Suppressor macrophage treated with lipopolysaccharide for 4 hours (primary cell): ENCODE data around the gene SLC26A2.

Experiments
- DNase-seq: peaks from one replicate; pipeline ENCODE4 v3.0.0-alpha.2; 2020

Gene SLC26A2

DNA sequence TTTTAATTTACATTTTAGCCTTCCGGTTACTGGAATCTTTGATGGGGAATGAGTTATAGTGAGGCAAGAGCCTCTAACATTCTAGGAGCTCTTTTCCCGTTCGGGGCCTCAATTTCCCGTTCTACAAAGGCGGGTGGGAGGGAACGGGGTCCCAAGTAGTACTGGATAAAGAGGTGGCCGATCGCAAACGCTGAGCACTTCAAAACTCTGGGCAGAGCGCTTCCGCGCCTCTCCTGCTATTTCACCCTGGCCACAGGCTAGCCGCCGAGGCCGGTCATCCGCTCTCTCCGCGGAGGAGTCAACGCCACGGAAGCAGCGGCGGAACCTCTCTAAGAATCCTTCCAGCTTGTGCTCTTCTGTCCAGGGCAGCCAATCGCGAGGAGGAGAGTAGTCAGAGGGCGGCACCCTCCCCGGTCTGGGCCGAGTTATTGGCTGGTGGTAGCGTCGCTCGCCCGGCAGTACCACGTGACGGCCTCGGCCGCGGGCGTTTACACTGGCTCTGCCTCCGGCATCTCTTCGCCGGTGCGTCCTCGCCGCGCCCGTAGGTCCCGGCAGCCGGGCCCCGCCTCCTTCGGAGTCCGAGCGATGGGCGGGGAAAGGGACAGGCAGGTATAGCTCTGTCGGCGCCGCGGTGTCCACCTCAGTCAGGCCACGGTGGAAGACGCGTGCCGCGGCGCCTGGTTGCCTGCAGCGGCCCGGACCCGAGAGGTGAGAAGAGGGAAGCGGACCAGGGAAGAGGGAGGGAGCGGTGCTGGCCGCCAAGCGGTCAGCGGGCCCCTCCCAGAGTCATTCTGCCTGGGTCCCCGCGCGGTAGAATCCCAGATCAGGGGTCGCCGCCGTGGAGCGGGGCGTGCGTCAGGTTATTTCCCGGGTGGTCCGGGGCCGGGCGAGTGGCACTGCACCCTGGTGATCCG, at the start of gene SLC26A2:
Gene SLC26A2 (plus strand): TSS at position 487 of the 914 bp plus-strand sequence. CDS start 16,895 bp downstream, outside the sequence.
- peak; percentile 98 for DNase-seq

GRCh38 chr5:149911031-149911430, 49.5 kb upstream of the SLC26A2 start:
- no peak for DNase-seq

- no peak for DNase-seq
Measured at GRCh38 chr5:149912226-149912871, 48.2 kb upstream of the SLC26A2 start.

DNA sequence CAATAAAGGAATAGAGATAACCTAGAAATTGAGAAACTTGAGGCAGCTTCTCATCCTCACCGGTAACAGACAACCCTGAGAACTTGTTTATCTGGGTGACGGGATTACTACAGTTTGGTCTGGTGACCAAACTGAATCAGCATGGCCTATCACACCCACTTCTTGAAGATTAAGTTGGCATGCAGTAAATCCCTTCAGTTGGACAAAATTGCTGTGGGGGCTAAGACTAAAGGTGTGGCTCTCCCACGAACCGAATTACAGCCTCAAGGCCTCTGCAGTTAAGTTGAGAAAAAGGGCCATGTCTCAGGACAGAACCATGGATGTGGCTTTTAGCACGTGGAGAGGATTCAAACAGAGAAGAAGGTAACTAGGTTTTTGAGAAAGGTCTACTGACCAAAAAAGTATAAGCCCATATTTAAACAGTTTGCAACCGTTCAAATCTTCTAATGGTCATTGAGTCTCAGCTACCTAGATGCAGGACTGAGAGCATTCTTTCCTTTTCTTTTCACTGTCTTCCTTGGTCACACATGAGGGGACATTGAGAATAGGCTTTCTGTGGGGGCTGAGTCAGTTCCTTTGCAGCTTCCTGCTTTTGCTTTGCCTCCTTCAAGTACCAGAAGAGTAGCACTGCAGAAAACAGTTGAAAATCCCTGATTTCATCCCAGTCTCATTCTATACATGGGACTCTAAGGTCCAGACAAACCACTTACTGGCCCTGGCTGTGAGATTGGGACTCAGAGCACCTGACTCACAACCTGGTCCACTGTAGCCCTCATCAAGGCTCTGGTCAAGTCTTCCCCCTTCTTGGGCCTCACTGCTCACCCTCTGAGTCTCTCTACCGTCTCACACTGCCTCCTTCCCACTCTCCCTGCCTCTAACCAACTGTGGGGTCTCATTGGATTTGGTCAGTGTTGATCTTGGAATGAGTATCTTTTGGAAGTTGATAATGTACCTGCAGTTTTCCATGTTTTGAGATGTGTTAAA, 46.8 kb upstream of the SLC26A2 start:
- no peak for DNase-seq

- no peak for DNase-seq
Measured at GRCh38 chr5:149915392-149916260, 44.9 kb upstream of the SLC26A2 start.

DNA sequence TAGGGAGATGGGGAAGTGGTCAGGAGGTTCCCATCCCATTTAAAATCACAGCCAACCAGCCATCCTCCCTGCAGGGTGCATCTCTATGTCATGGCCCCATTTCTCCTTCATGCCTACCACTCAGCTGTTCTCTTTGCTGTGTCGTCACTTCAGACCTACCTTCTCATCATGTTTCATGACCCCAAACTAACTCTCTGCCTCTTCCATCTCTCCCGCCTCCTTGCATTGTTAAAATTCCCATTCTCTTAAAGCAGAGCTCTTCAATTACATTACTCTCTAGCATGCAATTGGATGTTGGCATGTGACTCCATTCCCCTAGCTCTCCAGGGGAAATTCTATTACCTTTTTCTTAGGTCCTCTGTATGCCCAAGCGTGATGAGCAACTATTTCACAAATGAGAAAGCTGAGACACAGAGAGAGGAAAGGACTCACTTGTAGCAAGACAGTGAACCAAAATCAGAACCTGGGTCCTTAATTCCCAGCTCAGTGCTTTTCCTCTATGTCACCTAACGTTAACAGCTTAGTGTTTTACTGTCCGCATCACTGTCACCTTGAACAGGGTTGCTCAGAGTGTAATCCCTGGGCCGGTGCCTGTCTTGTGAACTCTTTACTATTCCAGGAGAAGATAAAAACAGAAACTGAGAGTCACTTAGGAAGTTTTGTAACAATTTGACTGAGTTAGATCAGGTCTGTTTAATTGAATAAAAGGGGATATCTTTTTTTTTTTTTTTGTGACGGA, 44.1 kb upstream of the SLC26A2 start:
- DNase-seq, result no peak

- DNase-seq, result no peak
Measured at GRCh38 chr5:149917073-149917676, 43.4 kb upstream of the SLC26A2 start.

GRCh38 chr5:149921597-149921996, 39.0 kb upstream of the SLC26A2 start:
- DNase-seq, result no peak

- no peak for DNase-seq
Measured at GRCh38 chr5:149922950-149923349, 37.6 kb upstream of the SLC26A2 start.

DNA sequence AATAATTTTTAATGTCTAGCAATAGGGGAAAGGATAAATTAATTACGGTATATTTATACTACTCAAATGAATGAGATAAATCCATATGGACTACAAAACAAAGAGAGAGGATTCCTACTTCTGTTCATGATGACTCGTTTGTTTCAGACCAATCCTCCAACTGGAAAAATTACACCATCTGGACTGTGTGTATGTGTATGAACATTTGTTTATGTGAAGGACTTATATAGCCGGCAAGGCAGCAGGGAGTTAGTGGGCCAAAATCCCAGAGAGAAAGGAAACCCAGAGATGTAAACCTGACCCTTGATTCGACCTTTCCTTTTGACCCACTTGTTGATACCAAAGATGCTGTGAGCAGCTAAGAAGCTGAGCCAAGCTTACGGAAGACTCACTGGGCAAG, 36.1 kb upstream of the SLC26A2 start:
- no peak for DNase-seq

GRCh38 chr5:149930043-149930748, 30.4 kb upstream of the SLC26A2 start:
- no peak for DNase-seq

DNA sequence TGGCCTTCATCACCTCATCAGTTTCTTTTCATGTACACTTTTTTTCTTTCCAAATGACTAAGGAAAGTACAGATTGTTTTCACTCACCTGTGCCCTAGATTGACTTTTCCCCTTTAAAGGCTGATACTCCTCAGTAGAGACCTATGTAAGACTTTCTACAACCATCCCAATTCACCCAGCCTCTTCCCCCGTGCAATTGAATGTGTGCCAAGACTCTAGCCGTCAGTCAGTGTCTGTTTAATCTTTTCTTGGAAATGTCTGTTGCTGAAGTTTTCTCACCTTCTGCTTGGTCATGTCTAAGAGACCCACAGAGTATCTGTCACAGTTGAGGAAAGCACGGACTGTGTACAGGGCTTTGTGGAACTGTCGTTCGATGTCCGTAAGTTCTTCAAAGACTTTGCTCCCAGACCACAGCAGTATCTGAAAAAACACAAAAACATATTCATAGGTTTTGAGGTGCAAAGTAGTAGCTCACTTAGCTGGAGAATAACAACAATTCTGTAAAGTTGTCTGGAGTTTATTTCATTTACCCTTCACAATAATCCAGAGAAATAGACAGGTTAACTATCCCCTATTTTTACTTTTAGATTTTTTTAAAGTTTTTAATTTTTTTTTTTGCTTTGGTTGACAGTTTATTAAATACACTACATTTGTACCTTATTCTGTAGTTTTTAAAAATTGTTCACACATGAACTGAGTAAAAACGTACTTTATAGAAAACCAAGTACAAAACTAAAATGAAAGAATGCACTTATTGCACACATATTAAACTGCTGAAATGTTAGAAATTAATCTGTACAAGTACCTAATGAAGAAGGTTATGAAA, 29.6 kb upstream of the SLC26A2 start:
- no peak for DNase-seq

DNA sequence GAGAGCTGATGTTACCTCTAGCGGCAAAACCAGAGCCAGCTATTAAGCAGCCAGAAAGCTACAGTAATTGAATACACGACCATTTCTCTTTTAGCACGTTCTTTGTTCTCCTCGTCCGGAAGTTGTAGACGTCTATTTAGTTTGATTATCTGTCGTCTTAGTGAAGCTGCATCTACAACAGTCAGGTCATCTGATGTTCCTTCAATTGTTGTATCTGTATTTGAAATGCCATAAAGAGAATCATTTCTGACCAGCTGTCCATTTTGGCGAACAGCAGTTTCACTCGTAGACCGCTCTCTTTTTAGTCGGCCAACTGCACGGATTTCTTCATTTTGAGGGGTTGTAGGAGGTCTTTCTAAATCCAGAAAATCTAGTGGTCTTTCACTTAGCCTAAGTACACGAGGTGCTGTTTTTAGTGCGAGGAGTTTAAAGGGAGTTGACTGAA, 28.5 kb upstream of the SLC26A2 start:
- DNase-seq, result no peak

DNA sequence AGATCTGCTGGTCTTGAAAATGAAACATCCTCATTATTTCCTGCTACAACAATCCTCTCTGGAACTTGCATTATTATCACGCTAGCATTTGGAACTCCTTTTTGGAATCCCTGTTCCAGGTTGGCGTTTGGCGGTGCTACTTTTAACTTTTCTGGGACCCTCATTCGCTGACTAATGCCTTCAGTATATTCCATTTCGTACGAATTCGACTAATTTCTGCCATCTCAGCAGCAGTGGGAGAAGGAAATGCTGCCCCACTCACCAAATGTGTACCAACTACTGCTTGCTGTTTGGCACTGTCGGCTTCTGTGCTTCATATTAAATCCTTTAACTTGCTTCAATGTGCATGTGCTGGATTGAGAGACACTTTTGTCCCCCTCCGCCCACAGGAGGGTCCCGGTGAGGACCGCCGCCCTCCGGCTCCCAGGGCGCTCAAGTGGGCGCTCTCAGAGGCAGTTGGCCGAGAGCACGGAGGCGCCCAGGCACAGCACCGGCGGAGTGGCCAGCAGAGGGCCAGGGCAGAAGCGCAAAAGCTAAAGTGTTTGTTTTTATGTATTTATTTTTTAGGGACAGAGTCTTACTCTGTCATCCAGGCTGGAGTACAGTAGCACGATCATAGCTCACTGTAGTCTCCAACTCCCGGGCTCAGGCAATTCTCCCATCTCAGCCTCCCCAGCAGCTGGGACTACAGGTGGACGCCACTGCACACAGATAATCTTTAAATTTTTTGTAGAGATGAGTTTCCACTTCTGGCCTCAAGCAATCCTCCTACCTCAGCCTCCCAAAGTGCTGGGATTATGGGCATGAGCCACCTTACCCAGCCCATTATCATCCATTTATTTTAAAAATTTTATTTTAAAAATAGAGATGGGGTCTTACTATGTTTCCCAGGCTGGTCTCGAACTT, 27.9 kb upstream of the SLC26A2 start:
- DNase-seq, result no peak

- DNase-seq, result no peak
Measured at GRCh38 chr5:149935431-149935901, 25.1 kb upstream of the SLC26A2 start.

- DNase-seq, result no peak
Measured at GRCh38 chr5:149936044-149936699, 24.4 kb upstream of the SLC26A2 start.

- no peak for DNase-seq
Measured at GRCh38 chr5:149936700-149937091, 23.9 kb upstream of the SLC26A2 start.
